Activated B cell treated with CpG ODN at 0.5 μM for 24 hours (primary cell): ENCODE measurements around the gene ARTN. TPM values are rescaled to one million over a fixed set of nuclear protein-coding genes. Genes with fewer than 3 reads are reported as not detected.

Source experiments
- ATAC-seq: fragments of 200-7000 bp; cut with Tn5 transposase; one replicate; pipeline ENCODE4 v1.10.0; 2021; ENCODE audit warnings: low read depth, mild to moderate bottlenecking, moderate library complexity
- CTCF ChIA-PET: fragments of 350-600 bp; sonication (Branson Sonifier 250); formaldehyde crosslinking; loops from one replicate; lab custom pipeline; 2021; ENCODE audit warnings: antibody characterized with exemption; lab: Charles Lee
- POLR2A ChIA-PET: fragments of 350-600 bp; sonication (Branson Sonifier 250); formaldehyde crosslinking; loops from one replicate; lab custom pipeline; 2021; ENCODE audit warnings: antibody characterized with exemption; lab: Charles Lee
- DNase-seq: peaks from one replicate; pipeline ENCODE4 v3.0.0; 2022
- H3K27ac Mint-ChIP-seq: one replicate; pipeline ENCODE4 v1.8.0; 2020; ENCODE audit warnings: mixed read lengths
- H3K27me3 Mint-ChIP-seq: one replicate; pipeline ENCODE4 v1.8.0; 2021; ENCODE audit warnings: mixed read lengths
- H3K36me3 Mint-ChIP-seq: one replicate; pipeline ENCODE4 v1.8.0; 2021; ENCODE audit warnings: low read depth, mixed read lengths
- H3K4me1 Mint-ChIP-seq: one replicate; pipeline ENCODE4 v1.8.0; 2021; ENCODE audit warnings: mixed read lengths
- H3K4me3 Mint-ChIP-seq: one replicate; pipeline ENCODE4 v1.8.0; 2020; ENCODE audit warnings: mild to moderate bottlenecking, mixed read lengths
- H3K9me3 Mint-ChIP-seq: one replicate; pipeline ENCODE4 v1.8.0; 2020; ENCODE audit warnings: mixed read lengths
- CTCF ChIP-seq: fragments of 200-600 bp; IDR thresholded peaks from one replicate; pipeline ENCODE4 v1.8.0; 2022; ENCODE audit warnings: antibody characterized with exemption, mild to moderate bottlenecking
- intact Hi-C: fragments of 100-400 bp; cut with micrococcal nuclease; formaldehyde crosslinking; loops from one replicate; pipeline ENCODE4 v1.15.1; 2024
- total RNA-seq: library from RNA; stranded (reverse); gene quantifications from 2 replicates; pipeline ENCODE4 v1.2.3, GENCODE V29; 2022

ARTN gene
- total RNA-seq, 1 donor from 2014 or later = 0.20 TPM

GRCh38 chr1:43924516-43924915 lies 9.1 kb upstream of the ARTN start:
- DNase-seq = no peak
- no peaks in the 10 kb centered on the region for H3K9me3 Mint-ChIP-seq
- no peak for TF ChIP-seq CTCF
- H3K4me3 Mint-ChIP-seq = no peak overlapping the region
- POLR2A ChIA-PET = no interaction called here
- no peak for ATAC-seq
- no peaks in the 10 kb centered on the region for H3K27me3 Mint-ChIP-seq
- intact Hi-C loops = no loop called here
- CTCF ChIA-PET = interaction anchor here (1.2 kb wide), 1 partner anchor 161 kb away, joined by 3 read pairs; no protein-coding TSS in a partner anchor
- no peaks in the 10 kb centered on the region for H3K4me1 Mint-ChIP-seq
- H3K27ac Mint-ChIP-seq = no peak overlapping the region
- peaks cover 18% of the 10 kb centered on the region for H3K36me3 Mint-ChIP-seq

DNA sequence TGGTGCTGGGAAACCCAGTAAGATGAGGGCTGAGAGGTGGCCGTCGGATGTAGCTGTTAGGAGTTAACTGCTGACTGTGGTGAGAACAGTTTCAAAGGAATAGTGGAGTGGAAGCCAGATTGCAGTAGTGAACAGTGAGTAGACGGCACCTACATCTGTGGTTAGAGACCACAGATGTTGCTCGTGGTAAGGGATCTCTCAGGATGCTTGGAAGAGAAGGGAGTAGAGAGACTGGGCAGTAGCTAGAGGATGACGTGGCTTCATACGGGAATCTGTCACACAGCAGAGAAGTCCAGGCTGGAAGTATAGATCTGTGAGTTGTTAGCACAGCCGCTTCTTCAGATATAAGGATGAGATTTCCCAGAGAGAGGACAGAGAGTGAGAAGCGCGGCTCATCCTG lies 7.8 kb upstream of the ARTN start:
- TF ChIP-seq CTCF = no peak
- ATAC-seq (no peak), DNase-seq (no peak)
- no peaks in the 10 kb centered on the region for H3K27me3 Mint-ChIP-seq
- H3K4me1 Mint-ChIP-seq = no peaks in the 10 kb centered on the region
- no peaks in the 10 kb centered on the region for H3K9me3 Mint-ChIP-seq
- ChIA-PET CTCF (interaction anchor here (1.8 kb wide), 1 partner anchor 9 kb away, joined by 5 read pairs; no protein-coding TSS in a partner anchor), POLR2A (no interaction called here)
- intact Hi-C loops = no loop called here
- H3K27ac Mint-ChIP-seq = no peak overlapping the region
- H3K4me3 Mint-ChIP-seq = no peak overlapping the region
- H3K36me3 Mint-ChIP-seq = peaks cover 18% of the 10 kb centered on the region

DNA sequence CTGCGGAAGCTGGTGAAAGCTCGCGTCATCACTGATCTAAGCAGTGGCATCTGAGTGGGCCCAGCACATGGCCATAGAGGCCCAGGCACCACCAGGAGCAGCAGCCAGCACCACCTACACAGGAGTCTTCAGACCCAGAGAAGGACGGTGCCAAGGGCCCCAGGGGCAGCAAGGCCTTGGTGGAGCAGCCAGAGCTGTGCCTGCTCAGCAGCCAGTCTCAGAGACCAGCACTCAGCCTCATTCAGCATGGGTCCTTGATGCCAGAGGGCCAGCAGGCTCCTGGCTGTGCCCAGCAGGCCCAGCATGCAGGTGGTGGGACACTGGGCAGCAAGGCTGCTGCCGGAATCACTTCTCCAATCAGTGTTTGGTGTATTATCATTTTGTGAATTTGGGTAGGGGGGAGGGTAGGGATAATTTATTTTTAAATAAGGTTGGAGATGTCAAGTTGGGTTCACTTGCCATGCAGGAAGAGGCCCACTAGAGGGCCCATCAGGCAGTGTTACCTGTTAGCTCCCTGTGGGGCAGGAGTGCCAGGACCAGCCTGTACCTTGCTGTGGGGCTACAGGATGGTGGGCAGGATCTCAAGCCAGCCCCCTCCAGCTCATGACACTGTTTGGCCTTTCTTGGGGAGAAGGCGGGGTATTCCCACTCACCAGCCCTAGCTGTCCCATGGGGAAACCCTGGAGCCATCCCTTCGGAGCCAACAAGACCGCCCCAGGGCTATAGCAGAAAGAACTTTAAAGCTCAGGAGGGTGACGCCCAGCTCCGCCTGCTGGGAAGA lies 3.2 kb upstream of the ARTN start:
- Mint-ChIP-seq H3K4me1 (peaks cover 12% of the 10 kb centered on the region), H3K36me3 (peaks cover 8% of the 10 kb centered on the region), H3K4me3 (no peak overlapping the region), H3K9me3 (no peaks in the 10 kb centered on the region), H3K27me3 (peaks cover 19% of the 10 kb centered on the region), H3K27ac (no peak overlapping the region)
- intact Hi-C loops = loop anchor here (5.0 kb wide), 1 partner anchor 102 kb away; the partner anchor contains the start of gene SLC6A9
- DNase-seq (no peak), ATAC-seq (no peak)
- CTCF ChIA-PET = interaction anchor here (2.0 to 2.4 kb wide), 2 partner anchors 118 to 167 kb away, joined by 6 to 9 read pairs; no protein-coding TSS in a partner anchor
- TF ChIP-seq CTCF = no peak
- POLR2A ChIA-PET = no interaction called here

DNA sequence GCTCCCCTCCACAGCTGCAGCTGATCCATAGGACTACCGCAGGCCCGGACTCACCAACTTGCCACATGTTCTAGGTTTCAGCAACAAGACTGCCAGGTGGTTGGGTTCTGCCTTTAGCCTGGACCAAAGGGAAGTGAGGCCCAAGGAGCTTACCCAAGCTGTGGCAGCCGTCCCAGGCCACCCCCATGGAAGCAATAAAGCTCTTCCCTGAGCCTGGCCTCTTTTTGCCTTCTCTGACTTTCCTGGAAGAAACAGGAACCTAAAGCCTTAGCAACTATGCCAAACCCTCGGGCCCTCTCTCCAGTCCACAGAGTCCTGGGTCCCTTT lies 2.7 kb upstream of the ARTN start:
- no peak for TF ChIP-seq CTCF
- no peak overlapping the region for H3K27ac Mint-ChIP-seq

More for the DNA sequence above, 2.7 kb upstream of the ARTN start:
- DNase-seq (no peak), ATAC-seq (no peak)
- intact Hi-C loops = loop anchor here (5.0 kb wide), 1 partner anchor 101 kb away; the partner anchor contains the start of gene SLC6A9
- peaks cover 22% of the 10 kb centered on the region for H3K27me3 Mint-ChIP-seq
- H3K36me3 Mint-ChIP-seq = peaks cover 3% of the 10 kb centered on the region
- CTCF ChIA-PET = interaction anchor here (2.0 to 2.4 kb wide), 2 partner anchors 117 to 167 kb away, joined by 6 to 9 read pairs; no protein-coding TSS in a partner anchor
- H3K4me1 Mint-ChIP-seq = peaks cover 16% of the 10 kb centered on the region
- POLR2A ChIA-PET = no interaction called here
- no peak overlapping the region for H3K4me3 Mint-ChIP-seq
- no peaks in the 10 kb centered on the region for H3K9me3 Mint-ChIP-seq
